GM19395 (cell line): ENCODE results near the gene TAF6L.
"Not testable (repeated sequence)": the region's sequence is repeated elsewhere in the genome, so short reads cannot be mapped to it uniquely, and the experiment has no call there.

ENCODE experiments used
- ATAC-seq: cut with Tn5 transposase; IDR thresholded peaks from one replicate; pipeline ENCODE4 v1.9.1; 2021; ENCODE audit warnings: mild to moderate bottlenecking, moderate library complexity; ENCODE audit not compliant: unreplicated experiment

The TAF6L gene

GRCh38 chr11:62771144-62772021 lies at the start of gene TAF6L:
Gene TAF6L, plus strand, starts transcription at chr11:62771396. Its CDS starts 4,388 bp downstream, at chr11:62775784.
- peak; percentile 83 for ATAC-seq

- ATAC-seq: no peak
Observed at GRCh38 chr11:62721994-62722393, 49.2 kb upstream of the TAF6L start.

- no peak for ATAC-seq
Observed at GRCh38 chr11:62724171-62724570, 47.0 kb upstream of the TAF6L start.

- ATAC-seq: no peak
Observed at GRCh38 chr11:62725646-62726045, 45.5 kb upstream of the TAF6L start.

- peak; percentile 1 for ATAC-seq
Observed at GRCh38 chr11:62726156-62726914, 44.9 kb upstream of the TAF6L start.

- ATAC-seq: no peak
Observed at GRCh38 chr11:62726915-62727164, 44.4 kb upstream of the TAF6L start.

- peak; percentile 69 for ATAC-seq
Observed at GRCh38 chr11:62727165-62727871, 43.9 kb upstream of the TAF6L start, which contains the start of gene HNRNPUL2. Gene HNRNPUL2, minus strand, starts transcription at chr11:62727457. Its CDS starts 301 bp downstream, at chr11:62727156.

- peak; percentile 66 for ATAC-seq
Observed at GRCh38 chr11:62727872-62728170, 43.4 kb upstream of the TAF6L start.

GRCh38 chr11:62728171-62728988 lies 42.8 kb upstream of the TAF6L start, which contains the start of gene TTC9C:
Gene TTC9C, plus strand, starts transcription at chr11:62728486. Its CDS starts 363 bp downstream, at chr11:62728849.
- peak; percentile 31 for ATAC-seq

- ATAC-seq: not testable (repeated sequence)
Observed at GRCh38 chr11:62730076-62730475, 41.1 kb upstream of the TAF6L start.

GRCh38 chr11:62732830-62733229 lies 38.4 kb upstream of the TAF6L start:
- no peak for ATAC-seq

GRCh38 chr11:62737196-62737595 lies 34.0 kb upstream of the TAF6L start:
- no peak for ATAC-seq

- ATAC-seq: no peak
Observed at GRCh38 chr11:62747475-62748160, 23.6 kb upstream of the TAF6L start.

- ATAC-seq: not testable (repeated sequence)
Observed at GRCh38 chr11:62749931-62750330, 21.3 kb upstream of the TAF6L start.

- no peak for ATAC-seq
Observed at GRCh38 chr11:62752177-62752785, 18.9 kb upstream of the TAF6L start.

- ATAC-seq: peak; percentile 1
Observed at GRCh38 chr11:62752994-62753735, 18.0 kb upstream of the TAF6L start.

GRCh38 chr11:62753736-62754603 lies 17.2 kb upstream of the TAF6L start, which contains the start of gene ZBTB3:
Gene ZBTB3, minus strand, starts transcription at chr11:62754160. Its CDS starts 496 bp downstream, at chr11:62753664.
- ATAC-seq: peak; percentile 96

- ATAC-seq: no peak
Observed at GRCh38 chr11:62755086-62755615, 16.0 kb upstream of the TAF6L start.
